HG02970 (cell line): Measurements from ENCODE around the gene LMX1A.

Source experiments
- ATAC-seq: cut with Tn5 transposase; IDR thresholded peaks from one replicate; pipeline ENCODE4 v1.9.1; 2021; ENCODE audit warnings: mild to moderate bottlenecking, moderate library complexity, moderate number of reproducible peaks; ENCODE audit not compliant: unreplicated experiment, low FRiP score

LMX1A gene

DNA sequence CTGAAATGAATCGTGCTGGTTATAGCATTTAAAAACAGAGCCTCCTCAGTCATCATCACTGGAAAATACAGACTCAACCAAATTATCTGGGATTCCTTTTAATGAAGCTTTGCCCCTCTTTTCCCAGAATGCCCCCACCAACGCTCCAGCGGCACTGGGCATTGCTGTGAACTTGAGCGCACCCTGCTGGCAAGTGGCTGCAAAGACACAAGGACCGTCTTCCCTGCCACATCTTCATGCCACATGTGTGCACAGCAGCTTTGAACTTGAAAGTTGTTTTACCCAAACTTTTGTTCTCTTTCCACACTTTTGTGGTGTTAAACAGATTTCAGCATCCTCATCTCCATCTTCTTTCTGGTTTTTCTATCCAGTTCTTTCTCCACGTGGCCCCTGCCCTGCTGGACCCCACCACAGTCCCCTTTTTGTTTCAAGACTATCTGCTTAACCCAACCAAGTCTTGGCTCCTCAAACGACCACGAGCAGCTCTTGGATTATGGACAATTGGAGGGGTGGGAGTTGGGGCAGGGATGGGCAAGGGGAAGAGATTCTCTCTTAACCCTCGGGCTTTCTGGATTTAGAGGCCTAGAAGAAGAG, 12.8 kb upstream of the LMX1A start:
- ATAC-seq: no peak

DNA sequence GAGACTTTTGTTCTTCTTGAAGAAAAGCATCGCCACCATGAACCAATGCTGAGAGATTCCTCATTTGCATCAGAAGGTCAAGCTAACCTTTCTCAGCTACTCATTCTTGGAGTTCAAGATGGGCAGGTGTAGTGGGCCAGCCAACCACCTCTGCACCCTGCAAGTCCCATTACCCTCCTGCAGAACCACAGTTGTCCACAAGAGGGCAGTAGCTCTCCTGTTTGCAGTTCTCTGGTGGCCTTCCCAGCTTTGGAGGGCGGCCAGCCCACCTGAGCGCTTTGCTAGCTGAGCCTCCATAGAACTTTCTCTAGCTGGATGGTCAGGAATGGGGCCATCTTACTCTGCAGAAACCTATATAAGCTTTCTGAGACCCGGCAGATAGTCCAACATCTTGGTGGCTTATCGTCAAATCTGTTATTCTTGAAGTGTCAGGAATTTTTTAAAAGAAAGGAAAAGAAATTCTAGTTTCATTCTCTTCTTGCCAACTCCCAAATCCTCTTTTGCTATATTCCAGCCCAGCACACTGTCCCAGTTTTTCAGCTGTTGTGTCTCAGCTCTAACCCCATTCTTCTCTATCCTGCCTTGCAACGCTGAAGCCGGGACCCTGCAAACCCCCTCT, 11.0 kb upstream of the LMX1A start:
- ATAC-seq: no peak

- no peak for ATAC-seq
Measured at GRCh38 chr1:165365341-165365740, 8.8 kb upstream of the LMX1A start.

GRCh38 chr1:165364568-165365133, 8.1 kb upstream of the LMX1A start:
- no peak for ATAC-seq

- ATAC-seq: no peak
Measured at GRCh38 chr1:165356876-165357275, 361 bp upstream of the LMX1A start.

DNA sequence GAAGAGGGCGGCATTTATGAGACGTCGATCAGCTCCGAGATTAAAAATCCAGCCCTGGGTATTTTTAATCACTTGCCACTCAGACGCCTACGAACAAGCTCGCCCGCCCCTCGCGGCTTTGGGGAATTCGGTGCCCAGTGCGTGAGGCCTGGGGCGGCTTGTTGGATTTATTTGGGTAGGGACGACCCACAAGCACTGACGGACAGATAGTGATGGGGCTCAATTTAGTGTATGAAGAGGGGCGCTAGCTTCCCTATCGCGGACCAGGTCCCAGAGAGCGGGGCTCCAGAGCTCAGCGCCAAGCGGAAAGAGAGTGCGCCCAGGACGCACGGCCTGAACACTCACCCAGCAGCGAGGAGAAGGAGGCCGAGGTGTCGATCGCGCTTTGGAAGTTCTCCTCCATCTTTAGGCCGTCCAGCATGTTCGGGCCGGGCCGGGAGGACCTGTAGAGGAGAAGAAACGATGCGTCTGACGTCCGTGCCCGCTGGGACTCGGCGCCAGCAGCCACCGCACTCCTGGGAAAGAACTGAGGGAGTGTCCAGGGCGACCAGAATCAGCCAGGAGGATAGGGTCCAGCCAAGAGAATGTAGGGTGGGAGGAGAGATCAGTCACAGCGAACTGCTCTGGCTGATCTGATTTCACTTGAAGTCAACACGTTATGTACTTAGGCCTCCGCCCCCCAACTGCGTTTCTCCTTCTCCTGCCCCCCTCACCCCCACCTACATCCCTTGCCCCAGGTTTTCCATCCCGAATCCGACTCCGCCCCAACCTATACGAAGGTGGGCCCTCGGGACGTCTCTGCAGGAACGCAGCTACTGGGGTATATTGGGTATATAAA, 1.2 kb downstream of the LMX1A start:
- no peak for ATAC-seq

GRCh38 chr1:165354739-165355138, 1.8 kb downstream of the LMX1A start:
- ATAC-seq: no peak

- ATAC-seq: no peak
Measured at GRCh38 chr1:165353731-165354671, 2.5 kb downstream of the LMX1A start.

DNA sequence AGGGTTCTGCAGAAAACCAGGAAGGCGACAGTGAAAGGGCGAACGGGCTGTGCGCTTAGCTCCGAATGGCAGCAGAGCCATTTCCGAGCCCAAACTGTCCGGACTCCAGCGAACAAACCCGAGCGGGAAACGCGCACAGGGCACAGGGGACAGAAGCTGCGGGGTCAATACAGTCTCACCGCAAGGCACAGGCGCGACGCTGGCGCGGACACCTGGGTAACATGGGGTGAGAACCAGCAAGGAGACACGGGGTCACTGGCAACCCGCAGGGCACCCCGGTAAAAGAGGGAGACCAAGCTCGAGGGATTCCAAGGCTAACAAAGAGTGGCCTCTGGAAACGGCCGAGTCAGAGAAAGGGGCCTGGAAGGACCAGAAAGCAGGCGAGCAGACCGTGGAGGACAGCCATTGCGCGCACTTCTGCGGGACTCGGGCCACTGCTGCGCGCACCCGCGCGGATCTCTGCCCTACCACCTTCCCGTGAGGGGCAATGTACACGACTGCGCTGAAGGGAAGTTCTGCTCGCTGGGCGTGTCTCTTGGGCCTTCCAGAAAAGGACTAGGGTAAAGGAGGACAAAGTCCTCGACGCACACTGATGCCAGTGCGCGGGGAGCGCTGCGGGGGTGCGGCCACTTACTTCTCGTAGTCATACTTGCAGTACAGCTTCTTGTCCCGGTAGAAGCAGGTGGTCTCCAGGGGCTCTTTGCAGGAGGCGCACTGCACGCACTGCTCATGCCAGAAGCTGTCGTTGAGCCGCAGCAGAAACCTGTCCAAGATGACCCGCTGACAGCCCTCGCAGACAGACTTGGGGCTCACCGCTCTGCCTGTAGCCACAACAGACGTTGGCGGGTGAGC, 3.8 kb downstream of the LMX1A start:
- no peak for ATAC-seq

DNA sequence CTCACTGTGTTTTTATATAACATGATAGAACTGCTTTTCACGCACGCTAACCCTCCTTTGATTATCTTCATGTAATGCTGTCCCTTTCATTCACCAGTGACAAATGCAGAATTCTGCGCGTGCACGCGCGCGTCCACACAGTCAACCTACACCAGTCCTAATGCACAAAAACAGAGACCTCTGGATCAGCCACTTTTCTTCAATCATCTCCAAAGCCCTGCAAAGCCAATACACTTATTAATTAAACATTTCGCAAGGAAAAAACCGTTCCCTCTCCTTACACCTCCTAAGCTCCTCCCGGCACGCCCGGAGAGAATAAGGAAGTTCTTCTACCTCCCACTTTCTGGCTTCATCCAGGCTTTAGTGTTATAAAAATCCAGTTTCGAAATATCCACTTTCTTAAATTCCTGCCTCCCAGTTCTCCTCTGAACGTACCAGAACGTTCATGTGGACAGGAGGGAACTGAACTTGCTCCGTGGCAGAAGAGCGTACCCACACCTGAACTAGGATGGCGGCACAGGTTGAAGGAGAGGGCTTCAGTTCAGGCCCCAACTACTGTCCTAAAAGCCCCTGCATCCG, 4.6 kb downstream of the LMX1A start:
- no peak for ATAC-seq

GRCh38 chr1:165350840-165351239, 5.7 kb downstream of the LMX1A start:
- ATAC-seq: no peak

DNA sequence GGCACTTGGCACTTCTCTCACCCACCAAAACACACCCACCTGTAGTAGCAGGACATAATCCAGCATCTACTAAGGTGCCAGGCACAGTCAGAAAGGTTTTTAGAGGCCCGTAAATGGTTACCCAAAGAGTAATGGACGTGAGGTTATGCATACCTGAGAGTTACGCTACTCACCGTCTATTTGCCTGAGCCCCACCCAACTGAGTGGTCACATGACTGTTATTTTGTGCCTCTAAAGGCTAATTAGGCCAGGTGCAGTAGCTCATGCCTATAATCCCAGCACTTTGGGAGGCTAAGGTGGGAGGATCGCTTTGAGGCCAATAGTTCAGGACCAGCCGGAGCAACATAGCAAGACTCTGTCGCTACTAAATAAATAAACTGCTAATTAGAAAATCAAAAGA, 11.0 kb downstream of the LMX1A start:
- no peak for ATAC-seq

DNA sequence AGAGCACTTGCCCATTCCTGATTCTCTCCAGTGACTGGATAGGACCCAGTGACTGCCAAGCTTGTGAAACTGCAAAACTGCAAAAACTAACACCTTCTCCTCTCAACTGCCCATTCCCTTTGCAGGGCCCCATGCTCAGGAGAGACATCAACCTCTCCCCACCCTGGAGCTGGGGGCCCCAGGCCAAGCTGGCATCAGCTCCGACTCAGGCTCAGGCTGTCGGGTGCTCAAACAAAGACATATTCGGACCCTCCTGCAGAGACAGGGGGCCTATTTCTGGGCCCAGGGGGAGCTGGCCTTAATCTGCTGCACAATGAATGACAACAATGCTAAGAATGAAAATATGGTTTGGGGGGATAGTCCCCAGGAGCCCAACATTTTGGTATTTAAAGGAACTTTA, 11.8 kb downstream of the LMX1A start:
- ATAC-seq: no peak

DNA sequence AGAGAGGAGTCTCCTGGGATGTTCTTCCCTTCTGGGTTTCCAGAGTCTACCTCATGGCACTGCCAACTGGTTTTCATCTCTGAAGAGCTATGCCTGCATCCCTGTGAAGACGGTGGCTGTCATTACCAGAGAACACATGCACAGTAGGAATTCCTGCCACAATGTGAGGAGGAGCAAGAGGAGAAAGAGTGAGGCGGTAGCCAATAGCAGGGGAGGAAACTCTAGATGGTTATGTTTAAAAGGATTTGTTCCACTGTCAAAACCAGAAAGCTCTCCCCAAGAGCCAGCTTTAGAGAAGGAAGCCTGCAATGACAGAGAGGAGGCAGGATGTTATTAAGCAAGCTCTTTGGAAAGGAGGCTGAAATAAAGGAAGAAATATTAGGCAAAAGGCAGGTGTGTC, 12.3 kb downstream of the LMX1A start:
- no peak for ATAC-seq

- no peak for ATAC-seq
Measured at GRCh38 chr1:165342587-165342986, 13.9 kb downstream of the LMX1A start.

GRCh38 chr1:165342168-165342567, 14.3 kb downstream of the LMX1A start:
- ATAC-seq: no peak

- no peak for ATAC-seq
Measured at GRCh38 chr1:165339164-165339563, 17.4 kb downstream of the LMX1A start.

- no peak for ATAC-seq
Measured at GRCh38 chr1:165330483-165330882, 26.0 kb downstream of the LMX1A start.

DNA sequence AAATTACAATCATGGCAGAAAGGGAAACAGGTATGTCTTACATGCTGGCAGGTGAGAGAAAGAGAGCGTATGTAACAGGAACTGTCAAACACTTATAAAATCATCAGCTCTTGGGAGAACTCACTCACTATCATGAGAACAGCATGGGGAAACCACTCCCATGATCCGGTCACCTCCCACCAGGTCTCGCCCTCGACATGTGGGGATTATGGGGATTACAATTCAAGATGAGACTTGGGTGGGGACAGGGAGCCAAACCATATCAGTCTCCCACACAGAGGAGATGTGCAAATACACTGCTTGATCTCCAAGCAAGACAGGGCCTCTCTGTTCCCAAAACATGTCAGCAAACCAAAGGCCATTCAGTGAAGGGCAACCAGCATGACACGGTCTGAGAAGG, 27.4 kb downstream of the LMX1A start:
- no peak for ATAC-seq
